IMR-90 (cell line): ENCODE results near the gene ZNF185. TPM values are rescaled to one million over a fixed set of nuclear protein-coding genes. Genes with fewer than 3 reads are reported as not detected.

Experiments used
- ATAC-seq: fragments of 200-7000 bp; cut with Tn5 transposase; 2 replicates; pipeline ENCODE4 v1.9.1; 2020; ENCODE audit warnings: low read depth, mild to moderate bottlenecking, moderate library complexity
- BruUV-seq: library from RNA; stranded (reverse); fragments of 400-500 nt; replicated peaks from 2 replicates; lab custom pipeline; 2021; lab: Mats Ljungman, UMichigan
- CTCF ChIA-PET: fragments of 300-600 bp; formaldehyde crosslinking; extraction: SDS; loops from one replicate; lab custom pipeline; 2021; ENCODE audit warnings: antibody characterized with exemption; lab: Yijun Ruan, JAX
- POLR2A ChIA-PET: fragments of 300-600 bp; sonication (Branson Sonifier 250); formaldehyde crosslinking; loops from one replicate; lab custom pipeline; 2022; ENCODE audit warnings: antibody characterized with exemption; ENCODE audit not compliant: unreplicated experiment; lab: Charles Lee
- DNase-seq: peaks from one replicate; pipeline ENCODE4 v3.0.0; 2013
- H2AFZ ChIP-seq: replicated peaks from 2 replicates; pipeline ENCODE3; 2013; ENCODE audit warnings: low read length, mild to moderate bottlenecking; ENCODE audit not compliant: poor library complexity
- H2AK5ac ChIP-seq: 2 replicates; pipeline ENCODE4 v1.6.1; 2013; ENCODE audit warnings: low read depth, low read length, inconsistent platforms
- H2AK9ac ChIP-seq: replicated peaks from 2 replicates; pipeline ENCODE3; 2013; ENCODE audit warnings: mild to moderate bottlenecking, low read depth, low read length, moderate library complexity; ENCODE audit not compliant: poor library complexity
- H2BK120ac ChIP-seq: 2 replicates; pipeline ENCODE4 v1.6.1; 2013; ENCODE audit warnings: low read depth, low read length, inconsistent platforms
- H2BK15ac ChIP-seq: 3 replicates; pipeline ENCODE4 v1.6.1; 2013; ENCODE audit warnings: low read depth, low read length, inconsistent platforms
- H2BK20ac ChIP-seq: 2 replicates; pipeline ENCODE4 v1.6.1; 2013; ENCODE audit warnings: low read depth, mild to moderate bottlenecking, inconsistent platforms, low read length, moderate library complexity
- H2BK5ac ChIP-seq: 2 replicates; pipeline ENCODE4 v1.6.1; 2013; ENCODE audit warnings: mild to moderate bottlenecking, low read depth, low read length, inconsistent platforms; ENCODE audit not compliant: poor library complexity, severe bottlenecking
- H3K14ac ChIP-seq: replicated peaks from 2 replicates; pipeline ENCODE4 v1.6.1; 2013; ENCODE audit warnings: low read depth, low read length, inconsistent platforms
- H3K18ac ChIP-seq: 2 replicates; pipeline ENCODE4 v1.6.1; 2013; ENCODE audit warnings: low read depth, low read length, control low read depth
- H3K23ac ChIP-seq: 2 replicates; pipeline ENCODE4 v1.6.1; 2013; ENCODE audit warnings: low read depth, low read length, inconsistent platforms
- H3K27ac ChIP-seq: 2 replicates; pipeline ENCODE4 v1.5.1; 2013; ENCODE audit warnings: mild to moderate bottlenecking, control low read depth, low read length; ENCODE audit not compliant: insufficient read depth
- H3K27me3 ChIP-seq: 2 replicates; pipeline ENCODE4 v1.6.1; 2013; ENCODE audit warnings: low read length; ENCODE audit not compliant: control insufficient read depth, insufficient read depth
- H3K36me3 ChIP-seq: 2 replicates; pipeline ENCODE4 v1.6.1; 2013; ENCODE audit warnings: low read length, mixed read lengths; ENCODE audit not compliant: control insufficient read depth, insufficient read depth
- H3K4ac ChIP-seq: 2 replicates; pipeline ENCODE4 v1.6.1; 2013; ENCODE audit warnings: low read depth, low read length, inconsistent platforms
- H3K4me1 ChIP-seq: 2 replicates; pipeline ENCODE4 v1.6.1; 2013; ENCODE audit warnings: low read length, mixed read lengths; ENCODE audit not compliant: control insufficient read depth, insufficient read depth
- H3K4me2 ChIP-seq: 2 replicates; pipeline ENCODE4 v1.6.1; 2013; ENCODE audit warnings: low read depth, mild to moderate bottlenecking, control low read depth, low read length, moderate library complexity
- H3K4me3 ChIP-seq: 2 replicates; pipeline ENCODE4 v1.5.1; 2013; ENCODE audit warnings: low read depth, mild to moderate bottlenecking, control low read depth, low read length, moderate library complexity; ENCODE audit not compliant: insufficient read depth
- H3K56ac ChIP-seq: 2 replicates; pipeline ENCODE4 v1.6.1; 2013; ENCODE audit warnings: low read length, inconsistent platforms; ENCODE audit not compliant: insufficient read depth; ENCODE audit errors: extremely low read depth
- H3K79me1 ChIP-seq, 2 experiments: 2 replicates each; pipeline ENCODE4 v1.6.1; 2013; ENCODE audit warnings: low read length in 2 of 2, inconsistent platforms in 1 of 2, low read depth in 1 of 2
- H3K9ac ChIP-seq: 2 replicates; pipeline ENCODE4 v1.6.1; 2013; ENCODE audit warnings: low read depth, low read length, control low read depth
- H3K9me1 ChIP-seq: 2 replicates; pipeline ENCODE4 v1.6.1; 2013; ENCODE audit warnings: low read length, inconsistent platforms; ENCODE audit not compliant: insufficient read depth
- H3K9me3 ChIP-seq: 2 replicates; pipeline ENCODE4 v1.6.1; 2013; ENCODE audit warnings: low read length; ENCODE audit not compliant: control insufficient read depth, insufficient read depth
- H4K20me1 ChIP-seq: 2 replicates; pipeline ENCODE4 v1.6.1; 2013; ENCODE audit warnings: low read length, inconsistent platforms; ENCODE audit not compliant: insufficient read depth
- H4K5ac ChIP-seq: 2 replicates; pipeline ENCODE4 v1.6.1; 2013; ENCODE audit warnings: mild to moderate bottlenecking, low read depth, low read length, control low read depth
- H4K8ac ChIP-seq, 2 experiments: 2 replicates each; pipeline ENCODE4 v1.6.1; 2013; ENCODE audit warnings: low read depth in 2 of 2, low read length in 2 of 2, control low read depth in 1 of 2, inconsistent platforms in 1 of 2
- H4K91ac ChIP-seq: 2 replicates; pipeline ENCODE4 v1.6.1; 2013; ENCODE audit warnings: low read depth, low read length, inconsistent platforms; ENCODE audit not compliant: insufficient read depth
- MAZ ChIP-seq: IDR thresholded peaks from 2 replicates; pipeline ENCODE4 v1.6.1; 2012; ENCODE audit warnings: low read depth, mild to moderate bottlenecking, low read length, improper control_type of control experiment, moderate library complexity, borderline replicate concordance
- RCOR1 ChIP-seq: IDR thresholded peaks from 2 replicates; pipeline ENCODE4 v1.6.1; 2012; ENCODE audit warnings: mild to moderate bottlenecking, low read length, improper control_type of control experiment; ENCODE audit not compliant: insufficient replicate concordance
- SMC3 ChIP-seq: fragments of 150-350 bp; IDR thresholded peaks from 2 replicates; pipeline ENCODE4 v1.6.1; 2016; ENCODE audit warnings: low read depth, mild to moderate bottlenecking, antibody characterized with exemption, low read length, moderate library complexity
- WGBS, 2 experiments: methylation state at CpG; one replicate each; pipeline versions ENCODE4 v1.1.5 to v1.1.7; 2013; ENCODE audit warnings: missing lambda C conversion rate in 2 of 2; ENCODE audit not compliant: insufficient read length in 1 of 2; ENCODE audit errors: extremely low coverage in 2 of 2; 5-methylcytosine and 5-hydroxymethylcytosine counted together
- dilution Hi-C: fragments of 300-500 bp; cut with HindIII; formaldehyde crosslinking; loops from one replicate; pipeline ENCODE4 v1.14.3; 2018; ENCODE audit warnings: low sequenced_read_pairs; ENCODE audit not compliant: unreplicated experiment
- in situ Hi-C: fragments of 300-500 bp; cut with MboI; formaldehyde crosslinking; loops from 3 replicates; pipeline ENCODE4 v1.14.3; 2019; ENCODE audit warnings: low sequenced_read_pairs, inconsistent platforms, mixed read lengths
- intact Hi-C: fragments of 100-400 bp; cut with micrococcal nuclease; formaldehyde crosslinking; loops from 2 replicates; pipeline ENCODE4 v1.10.0; 2022
- polyA plus RNA-seq, 3 experiments: library from polyadenylated mRNA; depleted of rRNA; stranded (reverse); fragments of >200 nt; gene quantifications; 2 replicates each; pipeline ENCODE4 v1.2.3, GENCODE V29; 2012; ENCODE audit warnings: low replicate concordance in 1 of 3
- total RNA-seq: library from RNA; depleted of rRNA; stranded (reverse); fragments of >200 nt; gene quantifications from 2 replicates; pipeline ENCODE4 v1.2.3, GENCODE V29; 2012

The ZNF185 gene
- total and polyA plus RNA-seq, 2 of the 4 experiments (the other 2 are of a cell fraction), result 3.2 to 6.3 TPM

DNA sequence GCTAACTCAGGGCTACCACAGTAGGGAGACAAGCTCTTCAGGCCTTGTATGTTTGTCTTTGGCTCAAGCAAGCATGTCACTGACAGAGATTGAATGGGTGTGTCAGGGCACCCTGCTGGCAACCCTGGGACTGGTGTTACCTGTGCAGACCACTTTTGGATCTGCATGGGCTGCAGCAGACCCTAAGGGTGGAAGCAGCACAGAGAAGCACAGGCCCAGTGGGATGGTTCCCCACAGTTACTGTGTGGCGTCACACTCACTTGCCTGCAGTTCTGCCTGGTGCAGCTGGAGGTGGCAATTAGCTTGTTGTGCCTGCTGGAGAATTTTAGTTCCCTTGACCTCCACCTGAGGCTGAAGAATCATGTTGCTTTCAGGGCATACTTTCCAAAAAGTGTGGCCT lies 46.0 kb downstream of the ZNF185 start:
- Histone ChIP-seq H3K14ac (no peak overlapping the region), H2AFZ (no peak overlapping the region), H3K9me1 (no peaks in the 10 kb centered on the region), H2AK9ac (no peak overlapping the region), H3K27me3 (no peaks in the 10 kb centered on the region; the same call in 1 of the 2 replicates), H3K36me3 (no peaks in the 10 kb centered on the region), H3K4me2 (no peak overlapping the region), H3K4me1 (peaks cover 2% of the 10 kb centered on the region; the same call in 1 of the 2 replicates), H3K18ac (no peak overlapping the region), H3K4me3 (no peak overlapping the region), H3K9me3 (no peaks in the 10 kb centered on the region), H2BK15ac (no peak overlapping the region), H3K23ac (no peak overlapping the region), H3K9ac (no peak overlapping the region), H4K8ac (no peak overlapping the region), H3K4ac (no peak overlapping the region), H4K91ac (no peak overlapping the region), H4K20me1 (no peaks in the 10 kb centered on the region), H4K5ac (no peak overlapping the region), H2BK20ac (no peak overlapping the region), H3K27ac (no peak overlapping the region), H3K56ac (no peak overlapping the region), H2BK120ac (no peak overlapping the region), H3K79me1 (peaks cover 0 to 4% of the 10 kb centered on the region in 2 experiments; a peak in 2 of 4 replicates), H2AK5ac (no peak overlapping the region), H2BK5ac (no peak overlapping the region)
- ATAC-seq (no peak), DNase-seq (no peak)
- intact Hi-C loops (loop anchor here (5.0 kb wide), 1 partner anchor 723 kb away; no protein-coding TSS in a partner anchor), dilution Hi-C loops (no loop called here), in situ Hi-C loops (no loop called here)
- no CpG with 5 or more reads among the region's 1 CpG for WGBS, 2 experiments
- BruUV-seq, result no TSS peak
- ChIA-PET CTCF (no interaction called here), POLR2A (no interaction called here)
- TF ChIP-seq RCOR1 (no peak), MAZ (no peak), SMC3 (no peak)
